Prostate gland (tissue), 2 donors: ENCODE results near the gene KHDC4. TPM values are rescaled to one million over a fixed set of nuclear protein-coding genes. Genes with fewer than 3 reads are reported as not detected.

Experiments
- DNase-seq: peaks from one replicate; pipeline ENCODE4 v3.0.0-alpha.2; 2019; ENCODE audit warnings: low spot score
- H3K27ac ChIP-seq, 2 donors: fragments of 200-600 bp; sonication (generic); 2 replicates each; pipeline ENCODE4 v1.5.1; 2017 to 2019
- H3K27me3 ChIP-seq: fragments of 200-600 bp; sonication (generic); replicated peaks from 2 replicates; pipeline ENCODE4 v1.5.1; 2019; ENCODE audit not compliant: insufficient read depth
- H3K36me3 ChIP-seq, 2 donors: fragments of 200-600 bp; sonication (generic); 1 replicate in 1 of 2; 2 replicates in 1 of 2; pipeline versions ENCODE4 v1.5.1 to v1.8.1; 2017 to 2019
- H3K4me1 ChIP-seq: fragments of 200-600 bp; sonication (generic); replicated peaks from 2 replicates; pipeline ENCODE4 v1.5.1; 2019
- H3K4me3 ChIP-seq, 2 donors: fragments of 200-600 bp; sonication (generic); 2 replicates each; pipeline ENCODE4 v1.5.1; 2017 to 2019
- H3K9me3 ChIP-seq: fragments of 200-600 bp; sonication (generic); 2 replicates; pipeline ENCODE4 v1.5.1; 2017
- POLR2A ChIP-seq: fragments of 450-650 bp; IDR thresholded peaks from one replicate; pipeline ENCODE4 v1.6.1; 2016; ENCODE audit warnings: antibody characterized with exemption, mild to moderate bottlenecking
- POLR2AphosphoS5 ChIP-seq: sonication (generic); formaldehyde crosslinking; IDR thresholded peaks from one replicate; pipeline ENCODE4 v1.6.1; 2017; ENCODE audit warnings: antibody characterized with exemption
- WGBS: methylation state at CpG from one replicate; pipeline ENCODE4 v1.1.5; 2018; 5-methylcytosine and 5-hydroxymethylcytosine counted together
- intact Hi-C: fragments of 100-400 bp; cut with DNase I; formaldehyde crosslinking; loops from one replicate; pipeline ENCODE4 v1.14.2; 2022
- total RNA-seq, 2 donors: library from RNA; depleted of rRNA; stranded (reverse); fragments of >200 nt; gene quantifications; one replicate each; pipeline ENCODE4 v1.1.0, GENCODE V29; 2016
- TF ChIP-seq, protein P1 (sequence below), 4 experiments: fragments of 200-600 bp in 2 of 4; fragments of 450-650 bp in 2 of 4; sonication (generic) in 2 of 4; IDR thresholded peaks; 1 replicate in 3 of 4; 2 replicates in 1 of 4; pipeline ENCODE4 v1.5.1; 2016 to 2019; ENCODE audit warnings: antibody characterized with exemption in 4 of 4, mild to moderate bottlenecking in 2 of 4, moderate library complexity in 2 of 4

The KHDC4 gene
- total RNA-seq, 2 donors from 2014 or later, result 49.8 to 66.1 TPM

DNA sequence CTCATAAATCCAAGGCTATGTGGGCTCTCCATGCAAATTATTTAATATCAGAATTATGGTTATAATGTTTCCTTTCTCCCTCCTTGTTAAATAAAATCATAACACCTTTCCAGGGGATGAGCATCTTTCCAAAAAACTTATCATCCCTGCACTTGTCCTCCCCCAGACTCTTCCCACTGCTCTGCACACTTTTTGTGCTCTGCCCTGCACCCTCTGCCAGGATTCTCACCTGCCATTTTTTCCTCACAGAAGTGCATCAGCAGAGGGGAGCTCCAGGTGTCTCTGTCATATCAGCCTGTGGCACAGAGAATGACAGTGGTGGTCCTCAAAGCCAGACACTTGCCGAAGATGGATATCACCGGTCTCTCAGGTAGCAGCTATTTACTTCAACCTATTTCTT lies 54.0 kb downstream of the KHDC4 start:
- WGBS, result 93% methylated on average over 2 of the region's 2 CpGs
- DNase-seq, result no peak
- intact Hi-C loops, result no loop called here
- TF ChIP-seq POLR2A (no peak), POLR2AphosphoS5 (no peak)
- TF ChIP-seq, protein P1, sequence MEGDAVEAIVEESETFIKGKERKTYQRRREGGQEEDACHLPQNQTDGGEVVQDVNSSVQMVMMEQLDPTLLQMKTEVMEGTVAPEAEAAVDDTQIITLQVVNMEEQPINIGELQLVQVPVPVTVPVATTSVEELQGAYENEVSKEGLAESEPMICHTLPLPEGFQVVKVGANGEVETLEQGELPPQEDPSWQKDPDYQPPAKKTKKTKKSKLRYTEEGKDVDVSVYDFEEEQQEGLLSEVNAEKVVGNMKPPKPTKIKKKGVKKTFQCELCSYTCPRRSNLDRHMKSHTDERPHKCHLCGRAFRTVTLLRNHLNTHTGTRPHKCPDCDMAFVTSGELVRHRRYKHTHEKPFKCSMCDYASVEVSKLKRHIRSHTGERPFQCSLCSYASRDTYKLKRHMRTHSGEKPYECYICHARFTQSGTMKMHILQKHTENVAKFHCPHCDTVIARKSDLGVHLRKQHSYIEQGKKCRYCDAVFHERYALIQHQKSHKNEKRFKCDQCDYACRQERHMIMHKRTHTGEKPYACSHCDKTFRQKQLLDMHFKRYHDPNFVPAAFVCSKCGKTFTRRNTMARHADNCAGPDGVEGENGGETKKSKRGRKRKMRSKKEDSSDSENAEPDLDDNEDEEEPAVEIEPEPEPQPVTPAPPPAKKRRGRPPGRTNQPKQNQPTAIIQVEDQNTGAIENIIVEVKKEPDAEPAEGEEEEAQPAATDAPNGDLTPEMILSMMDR (IDR thresholded peaks at IDR 0.05), result no peak
- H3K4me3 ChIP-seq, result no peak overlapping the region
- no peak overlapping the region for H3K27ac ChIP-seq
- H3K36me3 ChIP-seq, result no peaks in the 10 kb centered on the region
- no peaks in the 10 kb centered on the region for H3K4me1 ChIP-seq
- H3K27me3 ChIP-seq, result no peaks in the 10 kb centered on the region
- no peaks in the 10 kb centered on the region for H3K9me3 ChIP-seq

DNA sequence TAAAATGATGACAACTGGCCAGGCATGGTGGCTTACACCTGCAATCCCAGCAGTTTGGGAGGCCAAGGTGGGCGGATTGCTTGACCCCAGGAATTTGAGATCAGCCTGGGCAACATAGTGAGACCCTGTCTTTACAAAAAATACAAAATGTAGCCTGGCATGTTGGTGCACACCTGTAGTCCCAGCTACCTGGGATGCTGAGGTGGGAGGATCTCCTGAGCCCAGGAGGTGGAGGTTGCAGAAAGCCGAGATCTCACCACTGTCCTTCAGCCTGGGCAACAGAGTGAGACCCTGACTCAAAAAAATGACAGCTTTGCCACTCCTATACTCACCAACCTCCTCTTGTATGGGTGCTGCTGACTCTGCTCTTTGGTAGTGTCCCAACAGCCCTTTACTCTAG lies 56.3 kb downstream of the KHDC4 start:
- no peaks in the 10 kb centered on the region for H3K27me3 ChIP-seq
- 97% methylated on average over 2 of the region's 2 CpGs for WGBS
- intact Hi-C loops, result no loop called here

DNA sequence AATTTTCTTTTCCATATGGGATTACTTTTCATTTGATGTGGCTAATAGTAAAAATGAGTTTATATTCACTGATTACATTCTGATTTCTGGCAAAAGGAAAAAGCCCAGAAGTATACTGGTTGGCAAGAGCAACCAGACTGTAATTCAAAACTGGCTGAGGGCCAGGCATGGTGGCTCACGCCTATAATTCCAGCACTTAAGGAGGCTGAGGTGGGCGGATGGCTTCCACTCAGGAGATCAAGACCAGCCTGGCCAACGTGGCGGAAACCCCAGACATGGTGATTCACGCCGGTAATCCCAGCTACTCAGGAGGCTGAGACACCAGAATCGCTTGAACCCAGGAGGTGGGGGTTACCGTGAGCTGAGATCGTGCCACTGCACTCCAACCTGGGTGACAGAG lies 60.4 kb downstream of the KHDC4 start:
- Histone ChIP-seq H3K4me3 (no peak overlapping the region), H3K27ac (no peak overlapping the region), H3K27me3 (no peaks in the 10 kb centered on the region), H3K4me1 (no peaks in the 10 kb centered on the region), H3K9me3 (no peaks in the 10 kb centered on the region), H3K36me3 (no peaks in the 10 kb centered on the region)
- intact Hi-C loops, result no loop called here
- no peak for DNase-seq
- 75% methylated on average over 9 of the region's 9 CpGs for WGBS
- TF ChIP-seq POLR2AphosphoS5 (no peak), POLR2A (no peak)
- TF ChIP-seq, protein P1 (IDR thresholded peaks at IDR 0.05), result no peak

More for the DNA sequence above, 56.3 kb downstream of the KHDC4 start:
- Histone ChIP-seq H3K27ac (no peak overlapping the region), H3K4me3 (no peak overlapping the region), H3K36me3 (no peaks in the 10 kb centered on the region), H3K9me3 (no peaks in the 10 kb centered on the region), H3K4me1 (no peaks in the 10 kb centered on the region)
- TF ChIP-seq, protein P1 (IDR thresholded peaks at IDR 0.05), result no peak
- no peak for TF ChIP-seq POLR2A
- no peak for TF ChIP-seq POLR2AphosphoS5
- no peak for DNase-seq

DNA sequence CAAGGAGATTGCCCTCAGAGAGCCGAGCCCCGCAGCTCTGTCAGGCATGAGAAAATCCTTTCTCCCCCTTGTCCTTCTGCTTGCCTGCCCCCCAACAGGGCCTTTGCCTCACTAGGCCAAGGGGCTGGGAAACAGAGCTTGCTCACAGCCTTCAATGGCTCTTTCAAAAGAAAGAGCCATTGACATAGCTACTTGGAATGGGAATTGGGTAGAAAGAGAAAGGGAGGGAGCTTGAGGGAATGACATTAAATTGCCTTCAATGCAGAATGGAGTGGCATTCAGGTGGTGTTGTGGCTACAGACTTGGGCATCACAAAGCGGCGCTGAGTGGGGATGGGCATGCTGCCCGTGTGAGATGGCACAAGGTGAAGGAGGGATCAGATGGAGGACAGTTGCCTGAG lies 61.7 kb downstream of the KHDC4 start:
- no peak for DNase-seq
- TF ChIP-seq POLR2AphosphoS5 (no peak), POLR2A (no peak)
- TF ChIP-seq, protein P1 (IDR thresholded peaks at IDR 0.05), result no peak
- Histone ChIP-seq H3K27ac (no peak overlapping the region), H3K4me1 (no peaks in the 10 kb centered on the region), H3K9me3 (no peaks in the 10 kb centered on the region), H3K4me3 (no peak overlapping the region), H3K36me3 (no peaks in the 10 kb centered on the region), H3K27me3 (no peaks in the 10 kb centered on the region)
- intact Hi-C loops, result no loop called here
- 91% methylated on average over 5 of the region's 5 CpGs for WGBS

DNA sequence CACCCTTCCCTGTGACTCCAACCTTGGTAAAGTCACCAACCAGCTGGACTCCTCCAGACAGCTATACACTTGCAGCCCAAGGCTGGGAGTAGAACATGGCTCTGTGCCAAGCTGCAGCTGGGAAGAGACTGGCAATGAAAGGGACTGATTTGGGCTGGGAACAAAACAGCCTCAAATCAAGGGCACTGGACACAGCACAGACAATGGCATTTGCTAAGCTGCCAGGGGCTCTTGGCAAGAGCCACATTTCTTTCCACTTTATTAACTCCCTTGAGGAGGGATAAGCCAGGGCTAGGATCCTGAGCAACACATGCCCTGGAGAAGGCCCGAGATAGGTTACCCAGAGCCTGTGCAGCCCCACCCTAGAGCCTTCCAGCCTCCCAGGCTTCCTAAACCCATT lies 62.8 kb downstream of the KHDC4 start:
- WGBS, result 45% methylated on average over 1 of the region's 1 CpG
- Histone ChIP-seq H3K27ac (no peak overlapping the region), H3K27me3 (no peaks in the 10 kb centered on the region), H3K36me3 (no peaks in the 10 kb centered on the region), H3K9me3 (no peaks in the 10 kb centered on the region), H3K4me3 (no peak overlapping the region), H3K4me1 (no peaks in the 10 kb centered on the region)
- no peak for TF ChIP-seq POLR2A
- TF ChIP-seq, protein P1 (IDR thresholded peaks at IDR 0.05), result no peak
- TF ChIP-seq POLR2AphosphoS5, result no peak
- no peak for DNase-seq
- intact Hi-C loops, result no loop called here
